ENCODE measurements around the gene MOB3C. TPM values are rescaled to one million over a fixed set of nuclear protein-coding genes. Genes with fewer than 3 reads are reported as not detected.

MOB3C gene
- total RNA-seq, 1 donor from 2014 or later, result 1.1 TPM

GRCh38 chr1:46637444-46638083 is 21.0 kb upstream of the MOB3C start:
- Histone ChIP-seq H3K9me3 (ENCODE audit: low read depth) (no peaks in the 10 kb centered on the region), H3K27me3 (no peaks in the 10 kb centered on the region), H2AFZ (replicated peaks) (no peak overlapping the region), H3K27ac (no peak overlapping the region), H3F3A (ENCODE audit: low read depth) (no peaks in the 10 kb centered on the region), H3K4me2 (no peak overlapping the region), H4K20me1 (ENCODE audit: low read depth) (no peaks in the 10 kb centered on the region), H3K36me3 (peaks cover 5% of the 10 kb centered on the region), H3K4me3 (no peak overlapping the region), H3K79me2 (ENCODE audit: low read depth) (no peaks in the 10 kb centered on the region), H3K4me1 (no peaks in the 10 kb centered on the region), H3K9ac (no peak overlapping the region)
- Mint-ChIP-seq H3K27ac (no peak overlapping the region), H3K36me3 (peaks cover 19% of the 10 kb centered on the region), H3K4me1 (no peaks in the 10 kb centered on the region), H3K4me3 (no peak overlapping the region), H3K27me3 (ENCODE audit: insufficient read depth, low read depth) (no peaks in the 10 kb centered on the region), H3K9me3 (no peaks in the 10 kb centered on the region)
- DNase-seq (ENCODE audit: low spot score), result no peak
- TF ChIP-seq EZH2phosphoT487 (IDR thresholded peaks at IDR 0.05), result no peak
- no peak for TF ChIP-seq EZH2 (IDR thresholded peaks at IDR 0.05)
- TF ChIP-seq, protein P1, sequence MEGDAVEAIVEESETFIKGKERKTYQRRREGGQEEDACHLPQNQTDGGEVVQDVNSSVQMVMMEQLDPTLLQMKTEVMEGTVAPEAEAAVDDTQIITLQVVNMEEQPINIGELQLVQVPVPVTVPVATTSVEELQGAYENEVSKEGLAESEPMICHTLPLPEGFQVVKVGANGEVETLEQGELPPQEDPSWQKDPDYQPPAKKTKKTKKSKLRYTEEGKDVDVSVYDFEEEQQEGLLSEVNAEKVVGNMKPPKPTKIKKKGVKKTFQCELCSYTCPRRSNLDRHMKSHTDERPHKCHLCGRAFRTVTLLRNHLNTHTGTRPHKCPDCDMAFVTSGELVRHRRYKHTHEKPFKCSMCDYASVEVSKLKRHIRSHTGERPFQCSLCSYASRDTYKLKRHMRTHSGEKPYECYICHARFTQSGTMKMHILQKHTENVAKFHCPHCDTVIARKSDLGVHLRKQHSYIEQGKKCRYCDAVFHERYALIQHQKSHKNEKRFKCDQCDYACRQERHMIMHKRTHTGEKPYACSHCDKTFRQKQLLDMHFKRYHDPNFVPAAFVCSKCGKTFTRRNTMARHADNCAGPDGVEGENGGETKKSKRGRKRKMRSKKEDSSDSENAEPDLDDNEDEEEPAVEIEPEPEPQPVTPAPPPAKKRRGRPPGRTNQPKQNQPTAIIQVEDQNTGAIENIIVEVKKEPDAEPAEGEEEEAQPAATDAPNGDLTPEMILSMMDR (IDR thresholded peaks at IDR 0.05), result no peak

DNA sequence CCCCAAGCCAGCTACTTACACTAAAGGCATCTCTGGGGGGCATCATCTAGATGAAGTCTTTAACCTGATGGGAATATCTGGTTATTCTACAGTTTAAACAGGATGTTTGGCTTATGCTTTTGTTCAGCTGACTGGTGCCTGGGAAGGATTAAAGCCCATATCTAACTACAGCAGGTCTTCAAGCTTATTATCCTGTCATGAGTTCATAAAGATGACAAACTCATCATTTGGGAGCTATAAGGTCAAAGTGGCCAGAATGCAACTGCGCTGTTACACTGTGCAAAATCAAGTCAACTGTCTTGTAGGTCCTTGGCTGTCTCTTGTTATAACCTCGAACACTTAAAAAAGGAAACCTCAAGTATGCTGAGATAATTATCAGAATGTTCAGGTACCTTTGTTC is 18.6 kb upstream of the MOB3C start:
- Histone ChIP-seq H4K20me1 (ENCODE audit: low read depth) (no peaks in the 10 kb centered on the region), H3F3A (ENCODE audit: low read depth) (no peaks in the 10 kb centered on the region), H2AFZ (replicated peaks) (no peak overlapping the region), H3K79me2 (ENCODE audit: low read depth) (no peaks in the 10 kb centered on the region), H3K4me3 (no peak overlapping the region), H3K36me3 (peaks cover 5% of the 10 kb centered on the region), H3K9me3 (ENCODE audit: low read depth) (no peaks in the 10 kb centered on the region), H3K4me1 (no peaks in the 10 kb centered on the region), H3K27ac (no peak overlapping the region), H3K9ac (no peak overlapping the region), H3K27me3 (no peaks in the 10 kb centered on the region), H3K4me2 (no peak overlapping the region)
- TF ChIP-seq EZH2phosphoT487 (IDR thresholded peaks at IDR 0.05) (no peak), EZH2 (IDR thresholded peaks at IDR 0.05) (no peak)
- TF ChIP-seq, protein P1 (IDR thresholded peaks at IDR 0.05), result no peak
- no peak for DNase-seq (ENCODE audit: low spot score)
- no peak overlapping the region for H3K4me3 Mint-ChIP-seq
- H3K27ac Mint-ChIP-seq, result no peak overlapping the region
- H3K9me3 Mint-ChIP-seq, result no peaks in the 10 kb centered on the region
- H3K4me1 Mint-ChIP-seq, result no peaks in the 10 kb centered on the region
- no peaks in the 10 kb centered on the region for H3K27me3 Mint-ChIP-seq (ENCODE audit: insufficient read depth, low read depth)
- peaks cover 9% of the 10 kb centered on the region for H3K36me3 Mint-ChIP-seq

DNA sequence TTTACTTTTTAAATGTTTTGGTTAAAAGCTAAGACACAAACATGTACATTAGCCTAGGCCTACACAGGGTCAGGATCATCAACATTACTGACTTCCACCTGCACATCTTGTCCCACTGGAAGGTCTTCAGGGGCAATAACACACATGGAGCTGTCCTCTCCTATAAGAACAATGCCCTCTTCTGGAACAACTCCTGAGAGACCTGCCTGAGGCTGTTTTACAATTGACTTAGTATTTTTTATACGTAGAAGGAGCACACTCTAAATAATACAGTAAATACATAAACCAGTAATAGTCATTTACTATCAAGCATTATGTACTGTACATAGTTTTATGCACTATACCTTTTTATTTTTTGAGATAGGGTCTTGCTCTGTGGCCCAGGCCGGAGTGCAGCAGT is 14.1 kb upstream of the MOB3C start:
- peaks cover 6% of the 10 kb centered on the region for H3K36me3 Mint-ChIP-seq
- Histone ChIP-seq H3K27ac (no peak overlapping the region), H3K9me3 (ENCODE audit: low read depth) (no peaks in the 10 kb centered on the region), H3K79me2 (ENCODE audit: low read depth) (no peaks in the 10 kb centered on the region), H3K4me1 (no peaks in the 10 kb centered on the region), H3K9ac (no peak overlapping the region), H3K27me3 (no peaks in the 10 kb centered on the region), H4K20me1 (ENCODE audit: low read depth) (no peaks in the 10 kb centered on the region), H2AFZ (replicated peaks) (no peak overlapping the region), H3F3A (ENCODE audit: low read depth) (no peaks in the 10 kb centered on the region), H3K36me3 (peaks cover 5% of the 10 kb centered on the region), H3K4me2 (no peak overlapping the region), H3K4me3 (no peak overlapping the region)
- no peak for DNase-seq (ENCODE audit: low spot score)
- TF ChIP-seq EZH2phosphoT487 (IDR thresholded peaks at IDR 0.05), result no peak
- H3K4me1 Mint-ChIP-seq, result no peaks in the 10 kb centered on the region
- H3K27me3 Mint-ChIP-seq (ENCODE audit: insufficient read depth, low read depth), result peaks cover 4% of the 10 kb centered on the region
- no peaks in the 10 kb centered on the region for H3K9me3 Mint-ChIP-seq
- no peak overlapping the region for H3K27ac Mint-ChIP-seq
- no peak overlapping the region for H3K4me3 Mint-ChIP-seq

Data from neural progenitor cell (in vitro differentiated cells).